HG02759 (cell line): Measurements from ENCODE around the gene DENND1A.

Experiments used
- ATAC-seq: cut with Tn5 transposase; IDR thresholded peaks from one replicate; pipeline ENCODE4 v1.9.1; 2021; ENCODE audit warnings: mild to moderate bottlenecking, moderate library complexity; ENCODE audit not compliant: unreplicated experiment

Gene DENND1A

DNA sequence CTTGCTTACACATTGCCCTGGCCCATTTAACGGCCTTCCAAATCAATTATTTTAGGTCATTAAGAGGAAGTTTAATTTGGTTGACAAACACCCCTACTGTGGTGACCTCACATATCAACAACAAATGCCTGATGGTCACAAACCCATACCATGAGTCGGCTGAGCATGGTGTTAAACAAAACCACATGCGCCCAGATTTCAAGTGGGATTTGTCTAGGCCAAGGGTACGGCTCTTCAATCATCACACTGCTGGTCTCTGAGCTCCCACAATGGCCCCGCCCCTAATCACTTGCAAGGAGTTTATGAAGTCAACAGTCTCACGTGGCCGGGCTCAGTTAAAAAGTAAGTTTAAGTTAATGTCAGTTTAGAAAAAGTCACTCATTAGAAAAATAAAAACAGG, 330.1 kb downstream of the DENND1A start:
- ATAC-seq = no peak

DNA sequence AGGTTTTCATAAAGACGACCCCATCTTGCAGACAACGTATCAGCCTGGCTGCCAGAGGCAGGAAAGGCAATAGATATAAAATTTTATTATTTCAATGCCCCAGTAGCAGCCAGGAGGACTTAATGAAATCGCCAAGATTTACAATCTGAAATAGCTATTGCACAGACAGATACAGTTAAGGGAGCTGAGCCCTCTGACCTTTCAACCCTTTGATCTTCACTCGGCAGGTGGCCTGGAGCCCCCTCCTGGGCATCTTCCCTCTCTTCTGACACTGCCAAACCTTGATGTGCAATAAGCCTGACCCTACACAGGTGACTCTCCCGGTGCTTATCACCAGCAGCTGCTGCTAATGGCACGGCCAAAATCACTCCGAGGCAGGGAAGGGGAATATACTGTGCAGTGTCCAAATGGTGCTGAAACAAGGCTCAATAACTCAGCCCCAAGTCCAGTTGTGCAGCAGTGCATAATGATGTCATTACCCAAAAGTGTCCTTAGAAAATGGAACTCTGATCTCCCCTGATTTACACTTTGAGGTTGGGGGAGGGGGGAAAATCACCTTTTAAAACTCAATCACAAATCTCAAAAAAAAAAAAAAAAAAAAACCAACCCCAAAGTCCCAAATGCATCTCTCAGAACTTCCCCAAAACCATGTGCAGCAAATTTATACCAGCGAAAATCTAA, 331.9 kb downstream of the DENND1A start:
- no peak for ATAC-seq

DNA sequence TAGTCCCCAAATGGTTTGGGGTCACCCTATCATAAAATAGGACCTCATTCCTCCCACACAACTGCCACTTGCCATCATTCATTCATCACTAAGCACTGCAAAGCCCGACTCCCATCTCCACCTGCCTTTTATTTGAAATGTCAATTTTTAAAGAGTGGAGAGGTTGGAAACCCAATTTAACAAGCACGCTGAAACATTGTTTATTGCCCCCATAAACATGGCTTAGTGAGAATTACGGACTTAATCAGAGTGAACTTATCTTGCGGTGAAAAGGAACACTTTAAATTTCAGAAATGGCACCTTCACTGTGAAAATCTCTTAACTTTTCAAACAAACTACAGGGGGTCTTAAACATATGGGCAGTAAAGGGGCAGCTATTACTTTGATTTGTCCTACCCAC, 332.9 kb downstream of the DENND1A start:
- ATAC-seq = no peak

DNA sequence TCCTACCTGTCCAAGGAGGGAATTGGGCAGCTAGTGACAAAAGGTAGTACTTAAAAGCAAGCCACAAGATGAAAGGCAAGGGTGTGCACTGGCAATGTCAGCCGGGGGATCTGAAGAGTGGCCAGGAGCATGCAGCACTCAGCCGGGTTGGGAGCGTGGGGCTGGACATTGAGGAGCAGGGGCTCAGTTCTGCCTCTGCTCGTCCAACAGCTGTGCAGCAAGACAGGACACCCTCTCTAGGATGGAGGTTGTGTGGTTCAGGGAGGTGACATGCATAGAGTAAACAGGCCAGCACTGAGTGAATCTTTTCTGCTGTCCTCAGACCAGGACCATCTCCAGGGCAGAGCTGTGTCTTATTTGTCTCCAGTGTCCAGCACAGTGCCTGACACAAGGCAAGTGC, 338.6 kb downstream of the DENND1A start:
- no peak for ATAC-seq

DNA sequence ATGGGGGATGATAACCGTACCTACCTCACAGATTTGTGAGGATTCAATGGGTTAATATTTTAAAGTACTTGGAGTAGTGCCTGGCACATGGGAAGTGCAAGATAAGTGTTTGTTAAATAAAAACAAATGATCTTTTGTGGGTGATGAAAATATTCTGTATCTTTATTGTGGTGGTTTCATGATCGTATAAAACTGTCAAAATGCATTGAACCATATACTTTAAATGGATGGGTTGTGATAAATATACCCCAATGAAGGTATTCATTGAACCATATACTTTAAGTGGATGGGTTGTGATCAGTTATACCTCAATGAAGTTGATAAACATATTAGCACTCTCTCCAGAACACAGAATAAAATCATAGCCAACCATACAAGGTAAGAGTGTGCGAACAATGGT, 339.4 kb downstream of the DENND1A start:
- ATAC-seq = no peak

DNA sequence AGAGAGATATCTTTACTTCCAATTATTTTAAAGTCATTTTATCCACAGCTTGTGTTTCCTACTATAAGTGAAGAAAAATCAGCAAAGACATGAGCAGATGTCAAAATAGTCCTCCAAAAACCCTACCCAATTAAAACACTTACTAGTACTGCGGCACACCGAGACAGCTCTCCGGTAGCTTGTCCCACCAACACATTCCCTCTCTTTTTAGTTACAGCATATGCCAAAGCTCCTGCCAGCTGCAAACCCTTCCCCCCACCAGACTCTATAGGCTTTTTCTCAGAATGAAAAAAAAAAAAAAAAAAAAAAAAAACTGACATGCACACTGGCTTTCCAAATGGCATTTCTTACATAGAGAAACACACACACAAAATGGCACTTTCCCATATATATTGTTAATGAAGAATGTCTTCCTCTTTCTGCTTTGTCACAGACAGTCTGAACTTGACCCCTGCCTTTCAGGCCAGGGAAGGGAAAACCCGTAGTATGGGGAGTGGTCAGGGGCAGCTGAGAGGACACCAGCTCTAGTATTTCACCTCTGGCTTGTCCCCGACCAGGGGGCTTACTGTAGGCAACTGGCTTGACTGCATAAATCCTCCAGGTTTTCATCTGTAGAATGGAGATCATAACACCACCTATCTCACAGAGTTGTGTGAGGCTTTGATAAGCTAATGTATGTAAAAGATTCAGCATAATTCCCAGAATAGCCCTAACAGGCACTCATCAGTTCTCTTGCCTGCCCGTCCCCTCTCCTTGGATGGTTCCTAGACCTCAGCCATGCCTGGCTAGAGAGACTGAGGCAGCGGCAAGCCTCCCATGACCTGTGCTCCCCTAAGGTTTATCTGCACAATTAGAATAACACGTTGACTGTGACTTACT, 340.3 kb downstream of the DENND1A start:
- ATAC-seq = no peak

DNA sequence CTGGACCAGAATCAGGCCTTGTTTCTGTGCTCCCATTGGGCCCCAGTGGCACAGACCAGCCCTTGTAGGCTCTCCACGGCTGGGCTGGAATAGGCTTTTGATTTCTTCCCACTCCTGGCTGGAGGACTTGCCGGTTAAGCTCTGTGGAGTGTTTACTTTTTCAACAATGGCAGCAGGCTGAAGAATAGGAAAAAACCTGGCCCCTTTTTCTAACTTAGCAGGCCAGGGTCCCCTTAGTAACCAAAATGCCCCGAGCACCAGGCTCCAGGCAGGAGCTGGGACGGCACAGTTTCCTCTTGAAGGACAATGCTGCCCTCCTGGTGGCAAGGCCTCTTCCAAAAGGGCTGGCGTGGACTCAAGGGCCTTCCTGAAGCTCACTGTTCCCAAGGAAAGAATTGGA, 343.7 kb downstream of the DENND1A start:
- ATAC-seq = no peak

DNA sequence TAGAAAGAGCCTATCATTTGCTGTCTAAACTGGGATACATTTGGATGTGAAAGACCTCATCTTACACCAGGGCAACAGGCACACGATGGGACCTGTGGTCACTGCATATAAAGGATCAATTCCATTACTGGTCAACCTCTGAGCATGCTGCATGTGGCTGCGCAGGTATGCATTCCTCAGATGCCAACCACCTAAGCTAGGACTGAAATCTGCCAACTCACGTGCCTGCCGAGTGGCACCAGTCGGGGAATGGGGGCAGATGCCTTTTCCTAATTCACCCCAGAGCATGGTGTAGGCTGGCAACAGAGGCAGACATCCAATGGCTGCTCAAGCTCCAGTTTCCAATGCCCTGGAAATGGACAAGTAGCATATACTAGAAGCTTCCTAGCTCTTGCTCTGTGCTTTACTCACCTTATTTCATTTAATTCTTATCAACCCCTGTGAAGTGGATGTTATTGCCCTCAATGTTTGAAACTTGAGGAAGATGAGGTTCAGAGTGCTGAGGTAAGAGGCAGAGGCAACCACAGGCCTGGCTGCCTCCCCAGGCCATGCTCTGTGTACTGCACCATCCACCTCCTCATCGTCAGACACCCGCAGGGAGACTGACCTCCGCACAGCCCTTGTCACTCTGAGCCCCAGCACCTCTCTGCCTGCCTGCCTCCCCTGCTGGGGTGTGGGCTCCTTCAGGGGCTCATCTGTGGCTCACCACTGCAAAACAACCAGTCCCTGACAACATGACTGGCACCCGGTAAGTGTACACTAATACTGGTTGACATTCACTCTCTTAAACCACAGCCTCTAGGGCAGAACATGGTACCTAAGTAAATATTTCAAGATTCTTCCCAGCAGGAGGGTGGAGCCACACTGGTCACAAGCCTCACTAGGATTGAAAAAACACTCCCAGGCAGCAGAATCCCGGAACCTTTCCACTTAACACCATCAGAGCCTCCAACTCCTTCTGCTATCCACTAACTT, 345.4 kb downstream of the DENND1A start:
- no peak for ATAC-seq

DNA sequence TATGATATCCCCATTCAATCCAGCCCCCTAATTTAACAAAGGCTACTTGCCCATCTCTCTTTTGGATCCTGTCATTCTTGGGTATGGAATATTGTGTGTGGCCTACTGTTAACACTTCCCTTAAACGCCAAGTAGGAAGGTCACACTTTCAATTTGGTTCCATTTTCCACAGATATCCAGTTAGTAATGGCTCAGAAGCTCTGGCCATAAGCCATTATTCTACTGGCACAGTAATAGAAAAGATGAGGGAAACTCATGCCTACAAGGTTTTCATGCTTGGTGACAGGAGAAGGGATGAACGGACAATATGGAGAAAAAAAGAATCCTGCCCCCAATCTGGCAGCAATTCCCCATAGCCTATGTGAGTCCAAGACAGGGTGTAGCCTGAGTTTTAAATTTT, 346.3 kb downstream of the DENND1A start:
- ATAC-seq = no peak

DNA sequence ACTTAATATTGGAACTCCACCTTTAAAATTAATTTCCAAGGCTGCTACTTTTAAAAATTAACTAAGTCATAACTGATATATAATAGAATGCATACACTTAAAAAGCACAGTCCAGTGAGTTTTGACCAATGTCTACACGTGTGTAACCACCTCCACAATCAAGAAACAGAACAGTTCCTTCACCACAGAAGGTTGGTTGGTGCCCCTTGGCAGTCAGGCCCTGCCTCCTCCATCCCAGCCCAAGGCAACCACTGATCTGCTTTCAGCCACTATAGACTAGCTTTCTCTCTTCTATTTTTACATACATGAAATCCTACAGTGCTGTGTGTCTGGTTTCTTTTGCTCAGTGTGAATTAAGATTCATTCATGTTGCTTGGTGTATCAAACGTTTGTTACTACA, 358.7 kb downstream of the DENND1A start:
- ATAC-seq = peak; percentile 52

DNA sequence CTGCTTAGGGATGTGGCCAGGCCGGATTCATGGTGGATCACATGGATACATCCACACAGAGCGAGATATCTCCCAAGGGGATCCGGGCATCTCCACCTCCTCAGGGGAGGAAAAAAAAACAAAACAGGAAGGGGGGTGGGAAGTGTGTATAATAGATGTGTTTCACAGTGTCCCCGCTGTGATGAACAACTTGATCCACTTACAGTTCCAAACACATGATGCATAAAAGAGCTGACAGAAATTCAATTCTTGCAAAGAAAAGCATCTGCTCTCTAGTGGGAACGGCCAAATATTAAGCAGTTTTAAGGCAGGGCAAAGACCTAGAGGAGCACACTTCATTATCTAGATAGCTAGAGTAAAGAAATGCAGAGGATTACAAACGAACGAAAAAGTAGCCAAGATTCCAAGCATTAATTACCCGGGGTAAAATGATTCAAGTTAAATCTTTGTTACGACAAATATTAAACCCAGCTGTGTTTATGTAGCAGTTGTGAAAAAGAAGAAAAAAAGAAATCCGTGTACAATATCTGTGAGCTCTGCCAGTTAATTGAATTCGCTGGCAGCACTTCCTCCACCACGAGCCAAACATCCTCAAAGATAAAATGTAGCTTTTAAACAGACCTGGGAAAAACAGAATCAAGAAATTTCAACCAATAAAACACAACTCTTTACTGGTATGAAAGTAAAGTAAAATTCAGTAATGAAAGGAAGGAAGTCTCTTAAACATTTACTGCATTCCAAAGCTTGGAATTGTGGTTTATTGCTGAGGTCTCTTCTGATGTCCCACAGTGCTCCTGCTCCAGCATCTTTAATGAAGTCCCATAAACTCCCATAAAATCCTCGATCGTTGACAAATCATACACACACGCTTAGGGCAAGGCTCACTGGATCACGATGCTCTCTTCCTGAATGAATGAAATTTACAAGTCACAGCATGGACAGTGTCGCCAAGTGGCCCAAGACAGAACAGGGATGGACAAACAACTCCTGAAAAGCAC, 360.9 kb downstream of the DENND1A start:
- ATAC-seq = no peak

DNA sequence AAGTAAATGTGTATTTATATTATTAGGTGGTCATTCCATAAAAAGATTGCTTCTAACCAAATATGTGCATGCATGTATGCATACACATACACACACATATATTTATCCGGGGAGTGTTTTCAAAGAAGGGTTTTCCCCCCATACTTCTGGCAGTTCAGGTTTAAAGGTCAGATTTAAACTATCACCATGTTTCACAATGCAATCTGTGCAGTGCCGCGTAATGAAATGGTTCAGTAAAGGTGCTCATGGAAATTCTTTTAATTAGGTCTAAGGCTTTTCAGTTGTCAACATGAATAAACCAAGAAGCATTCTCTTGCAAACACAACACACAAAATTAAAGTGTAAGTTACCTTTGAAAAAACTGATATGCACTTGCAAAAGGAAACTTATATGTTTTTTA, 362.9 kb downstream of the DENND1A start:
- no peak for ATAC-seq

DNA sequence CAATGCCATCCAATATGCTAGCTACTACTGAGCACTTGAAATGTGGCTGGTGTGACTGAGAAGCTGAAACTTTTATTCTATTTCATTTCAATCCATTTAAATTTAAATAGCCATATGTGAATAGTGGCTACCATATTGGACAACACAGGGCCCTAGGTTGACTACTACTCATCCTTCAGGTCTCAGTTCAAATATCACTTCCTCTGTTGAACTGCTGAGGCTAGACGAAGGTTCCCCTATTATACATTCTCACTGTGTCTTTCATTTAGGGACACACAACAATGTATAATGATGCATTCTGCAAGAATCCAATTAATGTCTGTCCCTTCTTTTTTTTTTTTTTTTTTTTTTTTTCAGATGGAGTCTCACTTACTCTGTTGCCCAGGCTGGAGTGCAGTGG, 365.3 kb downstream of the DENND1A start:
- ATAC-seq = no peak

DNA sequence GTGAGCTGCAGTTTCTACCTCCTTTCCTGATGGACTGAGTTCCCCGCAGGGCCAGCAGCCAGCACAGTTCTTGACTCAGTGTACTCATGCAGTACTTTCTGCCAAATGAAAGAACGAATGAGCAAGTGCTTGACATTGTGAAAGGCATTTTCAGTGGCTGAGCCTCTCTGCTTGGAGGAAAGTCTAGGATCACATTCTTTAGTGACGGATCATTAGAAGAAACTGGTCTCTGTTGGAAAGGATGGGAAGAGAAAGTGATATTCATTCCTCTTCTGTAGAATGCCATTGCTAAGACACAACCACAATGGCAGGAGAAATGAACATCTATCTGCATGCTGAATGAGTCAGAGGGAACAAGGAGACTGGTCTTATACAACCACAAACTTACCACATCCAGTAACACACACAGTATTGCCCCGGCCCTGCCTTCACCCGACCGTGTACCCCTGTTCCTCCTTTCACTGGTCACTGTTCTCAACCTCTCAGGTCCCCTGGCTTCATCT, 367.0 kb downstream of the DENND1A start:
- peak; percentile 76 for ATAC-seq

DNA sequence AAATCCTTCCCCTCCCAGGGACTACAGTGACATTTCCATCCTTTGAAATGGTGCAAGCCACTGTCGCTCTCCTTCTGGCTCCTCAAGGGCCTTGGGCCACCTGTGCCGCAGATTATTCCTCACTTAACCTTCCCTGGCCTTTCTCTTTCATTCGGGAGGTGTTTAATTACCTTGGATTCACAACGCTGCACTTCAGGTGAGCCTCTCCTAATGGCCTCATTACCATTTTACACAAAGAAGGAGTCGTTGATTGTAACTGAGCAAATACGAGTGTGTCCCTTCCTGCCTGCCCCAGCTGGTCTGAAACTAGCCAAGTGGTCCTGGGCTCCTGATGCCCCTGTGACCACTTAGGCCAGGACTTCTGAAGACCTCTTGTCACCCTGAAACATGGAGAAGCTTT, 368.9 kb downstream of the DENND1A start:
- no peak for ATAC-seq

DNA sequence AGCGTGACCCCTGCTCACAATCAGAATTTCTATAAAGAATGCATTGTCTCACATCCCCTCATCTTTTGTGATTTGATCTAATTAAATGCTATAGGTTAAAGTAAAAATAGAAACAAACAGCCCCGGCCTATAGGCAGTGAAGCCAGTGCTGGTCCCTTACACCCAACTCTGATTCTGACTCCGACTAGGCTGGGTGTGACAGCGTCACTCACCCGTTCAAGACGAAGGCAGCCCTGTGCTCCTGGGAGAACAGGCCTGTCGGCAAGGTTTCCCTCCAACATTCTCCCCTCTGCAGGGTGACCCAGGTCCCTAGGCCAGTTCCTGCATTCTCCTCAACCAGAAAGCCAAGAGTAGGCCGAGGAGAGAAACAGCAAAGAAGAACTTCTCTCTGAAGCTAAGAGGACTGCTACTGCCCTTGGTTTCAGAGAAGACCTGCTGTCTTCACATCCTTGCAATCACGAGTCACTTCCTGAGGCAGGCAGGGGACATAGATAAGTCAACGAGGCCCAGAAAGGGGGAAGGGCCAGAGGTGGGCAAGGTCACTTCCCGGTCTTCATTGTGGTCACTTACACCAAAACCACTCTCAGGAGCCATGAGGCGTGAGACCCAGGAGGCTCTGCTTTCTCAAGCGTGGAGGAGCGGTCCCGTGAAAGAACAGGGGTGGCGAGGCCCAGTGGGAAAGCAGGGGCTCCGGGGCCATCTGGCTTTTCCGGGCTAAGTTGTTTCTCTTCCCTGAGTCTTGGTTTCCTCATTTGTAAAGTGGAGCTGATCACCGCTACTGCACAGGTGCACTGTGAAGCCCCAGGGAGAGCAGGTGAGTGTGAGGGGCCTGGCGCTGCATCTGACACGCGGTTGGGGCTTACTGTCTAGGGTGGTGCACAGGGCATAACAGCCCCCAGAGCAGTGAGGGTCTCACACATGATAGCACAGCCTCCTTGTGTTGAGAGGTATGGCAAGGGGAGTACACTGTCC, 373.2 kb downstream of the DENND1A start:
- ATAC-seq = no peak

DNA sequence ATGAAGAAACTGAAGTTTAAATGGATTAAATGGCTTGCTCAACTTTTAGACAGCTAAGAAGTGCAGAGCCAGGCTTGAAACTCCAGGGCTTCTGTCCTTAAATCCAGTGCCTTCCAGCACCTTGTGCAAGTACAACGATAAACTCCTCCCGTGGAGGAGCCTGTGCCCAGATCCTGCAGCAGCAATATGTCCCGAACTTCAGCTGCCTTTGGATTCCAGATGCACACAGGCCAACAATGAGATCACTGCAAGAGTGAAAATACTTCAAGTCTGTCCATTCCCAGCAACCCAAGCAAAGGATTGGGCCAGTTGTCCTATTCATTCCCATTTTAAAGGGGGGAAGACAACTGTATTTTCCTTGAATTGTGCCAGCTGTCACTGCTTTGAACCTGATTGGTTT, 374.3 kb downstream of the DENND1A start:
- no peak for ATAC-seq

DNA sequence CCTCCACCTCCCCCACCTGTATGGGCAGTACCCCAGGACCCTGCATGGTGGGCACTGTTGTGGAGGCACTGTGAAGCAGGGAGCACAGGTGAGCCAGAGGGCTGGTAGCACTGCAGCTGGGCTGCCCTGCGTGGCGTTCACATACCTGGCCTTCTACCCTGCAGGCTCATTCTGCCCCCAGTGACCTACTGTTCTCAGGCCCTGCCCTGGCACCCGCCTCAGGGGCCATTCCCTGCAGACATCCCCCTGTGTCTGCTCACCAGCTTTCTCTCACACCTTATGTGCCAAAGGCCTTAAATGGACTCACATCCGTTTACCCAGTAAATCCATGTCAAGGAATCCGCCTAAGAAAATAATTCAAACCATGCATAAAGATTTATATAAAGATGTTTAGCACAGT, 377.4 kb downstream of the DENND1A start:
- no peak for ATAC-seq

DNA sequence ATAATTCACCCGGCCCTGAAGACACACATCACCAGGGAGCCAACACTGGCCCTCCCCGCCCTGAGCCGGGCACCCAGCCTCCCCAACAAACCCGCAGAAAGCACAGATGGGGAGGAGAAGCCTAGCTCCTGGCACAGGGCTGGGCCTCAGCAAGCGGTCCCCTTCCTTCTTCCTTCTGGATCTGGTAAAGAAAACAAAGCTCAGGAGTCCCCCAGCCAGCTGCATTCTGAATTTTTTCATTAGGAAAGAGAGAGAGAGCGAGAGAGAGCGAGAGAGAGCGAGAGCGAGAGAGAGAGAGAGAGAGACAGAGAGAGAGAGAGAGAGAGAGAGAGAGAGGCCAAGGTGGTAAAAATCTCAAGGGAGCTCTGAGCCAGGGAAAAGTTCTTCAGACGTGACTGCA, 378.2 kb downstream of the DENND1A start:
- no peak for ATAC-seq
